Adrenal gland (tissue), 12 donors: ENCODE measurements around the gene DCANP1. TPM values are rescaled to one million over a fixed set of nuclear protein-coding genes. Genes with fewer than 3 reads are reported as not detected.
A peak's percentile ranks its signal among the peaks of the same experiment; 100 is the strongest.

Experiments
- DNase-seq, 7 donors: peaks; one replicate each; pipeline ENCODE4 v3.0.0-alpha.2; 2019 to 2020
- H3K27ac ChIP-seq, 5 donors: fragments of 200-600 bp; sonication (generic) in 4 of 5; 1 replicate in 3 of 5; 2 replicates in 2 of 5; pipeline versions ENCODE4 v1.5.1 to v1.8.0; 2016 to 2020; ENCODE audit warnings: mild to moderate bottlenecking in 1 of 5
- H3K27me3 ChIP-seq: fragments of 200-600 bp; 2 replicates; pipeline ENCODE4 v1.8.0; 2021
- H3K36me3 ChIP-seq, 2 donors: fragments of 200-600 bp; replicated peaks in 1 of 2; 1 replicate in 1 of 2; 2 replicates in 1 of 2; pipeline versions ENCODE4 v1.5.1 to v1.8.0; 2018 to 2022
- H3K4me1 ChIP-seq, 2 donors: fragments of 200-600 bp; replicated peaks in 1 of 2; 1 replicate in 1 of 2; 2 replicates in 1 of 2; pipeline versions ENCODE4 v1.5.1 to v1.8.0; 2018 to 2021
- H3K4me3 ChIP-seq, 4 donors: fragments of 200-600 bp; sonication (generic) in 3 of 4; one replicate each; pipeline ENCODE4 v1.5.1; 2016 to 2018
- H3K9me3 ChIP-seq, 3 donors: fragments of 200-600 bp; sonication (generic) in 1 of 3; replicated peaks in 1 of 3; 1 replicate in 2 of 3; 2 replicates in 1 of 3; pipeline versions ENCODE4 v1.5.1 to v1.8.0; 2016 to 2021
- POLR2A ChIP-seq, 2 donors: fragments of 450-650 bp; IDR thresholded peaks; one replicate each; pipeline ENCODE4 v1.6.1; 2017; ENCODE audit warnings: antibody characterized with exemption in 2 of 2, mild to moderate bottlenecking in 2 of 2, moderate library complexity in 1 of 2
- WGBS, 4 donors: extraction: QIAGEN DNeasy Blood & Tissue Kit in 2 of 4; methylation state at CpG; one replicate each; pipeline versions ENCODE4 v1.1.5 to v1.1.7; 2013 to 2017; 5-methylcytosine and 5-hydroxymethylcytosine counted together
- intact Hi-C, 2 donors: fragments of 100-400 bp; cut with DNase I; formaldehyde crosslinking; loops; one replicate each; pipeline versions ENCODE4 v1.14.1 to v1.15.0; 2022 to 2023
- polyA plus RNA-seq, 3 donors: library from polyadenylated mRNA; stranded (reverse); fragments of 200-250 nt in 2 of 3; fragments of 350-450 nt in 1 of 3; fragmentation: Illumina TruSeq in 1 of 3; extraction: RNeasy Lipid Tissue Mini Kit (QIAGEN cat#74804) in 1 of 3; gene quantifications; one replicate each; pipeline ENCODE4 v1.2.3, GENCODE V29; 2013 to 2014
- total RNA-seq, 9 donors: library from RNA; depleted of rRNA in 4 of 9; stranded (reverse); fragments of >200 nt in 4 of 9; fragments of 120-200 nt in 1 of 9; fragmentation: NEBNext Ultra II Directional in 1 of 9; extraction: Animal tissue kit (Norgen Biotek cat#: 25700) in 1 of 9; gene quantifications; one replicate each; pipeline versions ENCODE4 v1.1.0 to v1.2.4, GENCODE V29; 2013 to 2023
- TF ChIP-seq, protein P1 (sequence below), 6 experiments: fragments of 450-650 bp in 4 of 6; fragments of 200-600 bp in 2 of 6; sonication (generic) in 1 of 6; IDR thresholded peaks; 1 replicate in 5 of 6; 2 replicates in 1 of 6; pipeline versions ENCODE4 v1.5.1 to v1.8.0; 2016 to 2021; ENCODE audit warnings: antibody characterized with exemption in 6 of 6, mild to moderate bottlenecking in 2 of 6, moderate library complexity in 1 of 6
- donor health status: healthy with polysubstance abuse.
- donor health status: Bipolar disorder and iron deficiency.
- donor health status: DM: yes; HTN: yes; CAD: no.
- donor health status: DM: no; HTN: no; CAD: no.
- donor health status: DM: no; HTN: no; CAD: no.
- donor health status: DM: yes; HTN: yes; CAD: no.

DCANP1 gene
- total and polyA plus RNA-seq, 12 donors: 0.08 TPM; not detected in 11

- WGBS, 4 donors: 26 to 35% (median 32%) methylated on average over 28 to 53 of the region's 53 CpGs
- peak overlapping the region in 1 of 4 donors; percentile 39 for H3K4me3 ChIP-seq
- peaks cover 36% of the 10 kb centered on the region for H3K27me3 ChIP-seq
- TF ChIP-seq, protein P1, sequence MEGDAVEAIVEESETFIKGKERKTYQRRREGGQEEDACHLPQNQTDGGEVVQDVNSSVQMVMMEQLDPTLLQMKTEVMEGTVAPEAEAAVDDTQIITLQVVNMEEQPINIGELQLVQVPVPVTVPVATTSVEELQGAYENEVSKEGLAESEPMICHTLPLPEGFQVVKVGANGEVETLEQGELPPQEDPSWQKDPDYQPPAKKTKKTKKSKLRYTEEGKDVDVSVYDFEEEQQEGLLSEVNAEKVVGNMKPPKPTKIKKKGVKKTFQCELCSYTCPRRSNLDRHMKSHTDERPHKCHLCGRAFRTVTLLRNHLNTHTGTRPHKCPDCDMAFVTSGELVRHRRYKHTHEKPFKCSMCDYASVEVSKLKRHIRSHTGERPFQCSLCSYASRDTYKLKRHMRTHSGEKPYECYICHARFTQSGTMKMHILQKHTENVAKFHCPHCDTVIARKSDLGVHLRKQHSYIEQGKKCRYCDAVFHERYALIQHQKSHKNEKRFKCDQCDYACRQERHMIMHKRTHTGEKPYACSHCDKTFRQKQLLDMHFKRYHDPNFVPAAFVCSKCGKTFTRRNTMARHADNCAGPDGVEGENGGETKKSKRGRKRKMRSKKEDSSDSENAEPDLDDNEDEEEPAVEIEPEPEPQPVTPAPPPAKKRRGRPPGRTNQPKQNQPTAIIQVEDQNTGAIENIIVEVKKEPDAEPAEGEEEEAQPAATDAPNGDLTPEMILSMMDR (IDR thresholded peaks at IDR 0.05): no peak
- TF ChIP-seq POLR2A (IDR thresholded peaks at IDR 0.05): no peak
- no peaks in the 10 kb centered on the region for H3K9me3 ChIP-seq
- intact Hi-C loops: no loop called here
- no peaks in the 10 kb centered on the region for H3K36me3 ChIP-seq
- H3K27ac ChIP-seq: no peak overlapping the region
- peaks cover 0 to 10% of the 10 kb centered on the region in 2 donors for H3K4me1 ChIP-seq
- no peak for DNase-seq
These were observed 42.5 kb upstream of the DCANP1 start for GRCh38 chr5:135489466-135490244.

GRCh38 chr5:135488727-135489465, 41.7 kb upstream of the DCANP1 start:
- peaks cover 36% of the 10 kb centered on the region for H3K27me3 ChIP-seq
- H3K4me3 ChIP-seq: peak overlapping the region in 1 of 4 donors; percentile 39
- H3K9me3 ChIP-seq: no peaks in the 10 kb centered on the region
- intact Hi-C loops: no loop called here
- H3K4me1 ChIP-seq: peaks cover 0 to 10% of the 10 kb centered on the region in 2 donors
- TF ChIP-seq, protein P1 (IDR thresholded peaks at IDR 0.05): no peak
- no peak for TF ChIP-seq POLR2A (IDR thresholded peaks at IDR 0.05)
- peak in 6 of 7 donors; percentile 24 to 56 (median 43) for DNase-seq
- no peaks in the 10 kb centered on the region for H3K36me3 ChIP-seq
- no peak overlapping the region for H3K27ac ChIP-seq
- WGBS, 4 donors: 5 to 10% (median 8%) methylated on average over 18 to 44 of the region's 44 CpGs

GRCh38 chr5:135487839-135488514, 40.8 kb upstream of the DCANP1 start:
- Histone ChIP-seq H3K27me3 (peaks cover 36% of the 10 kb centered on the region), H3K4me1 (peaks cover 0 to 10% of the 10 kb centered on the region in 2 donors), H3K9me3 (no peaks in the 10 kb centered on the region), H3K27ac (no peak overlapping the region), H3K4me3 (peak overlapping the region in 1 of 4 donors; percentile 39), H3K36me3 (no peaks in the 10 kb centered on the region)
- 23 to 53% (median 41%) methylated on average over 11 of the region's 11 CpGs for WGBS, 4 donors
- intact Hi-C loops: no loop called here
- TF ChIP-seq, protein P1 (IDR thresholded peaks at IDR 0.05): no peak
- no peak for TF ChIP-seq POLR2A (IDR thresholded peaks at IDR 0.05)
- no peak for DNase-seq

GRCh38 chr5:135487037-135487395, 39.9 kb upstream of the DCANP1 start:
- Histone ChIP-seq H3K27ac (no peak overlapping the region), H3K27me3 (peaks cover 34% of the 10 kb centered on the region), H3K36me3 (no peaks in the 10 kb centered on the region), H3K4me1 (peaks cover 0 to 10% of the 10 kb centered on the region in 2 donors), H3K4me3 (no peak overlapping the region), H3K9me3 (no peaks in the 10 kb centered on the region)
- no peak for TF ChIP-seq POLR2A (IDR thresholded peaks at IDR 0.05)
- no peak for DNase-seq
- WGBS, 4 donors: 43 to 50% (median 47%) methylated on average over 1 of the region's 1 CpG
- intact Hi-C loops: no loop called here
